NCI-H2227 (cell line): ENCODE results near the gene DNAJB12.
"Not testable (repeated sequence)": the region's sequence is repeated elsewhere in the genome, so short reads cannot be mapped to it uniquely, and the experiment has no call there.

ENCODE experiments used
- DNase-seq: peaks from one replicate; lab custom pipeline; 2025; ENCODE audit not compliant: unreplicated experiment; lab: John Stamatoyannopoulos, UW

The DNAJB12 gene

GRCh38 chr10:72297281-72297804 lies 57.4 kb downstream of the DNAJB12 start:
- DNase-seq = no peak

- DNase-seq = not testable (repeated sequence)
Measured at GRCh38 chr10:72296829-72297280, 57.9 kb downstream of the DNAJB12 start.

- DNase-seq = no peak
Measured at GRCh38 chr10:72295330-72295910, 59.3 kb downstream of the DNAJB12 start.

- DNase-seq = no peak
Measured at GRCh38 chr10:72292223-72292691, 62.5 kb downstream of the DNAJB12 start.

- DNase-seq = no peak
Measured at GRCh38 chr10:72291019-72291532, 63.6 kb downstream of the DNAJB12 start.

GRCh38 chr10:72285972-72286521 lies 68.7 kb downstream of the DNAJB12 start:
- no peak for DNase-seq

- DNase-seq = no peak
Measured at GRCh38 chr10:72283131-72283530, 71.6 kb downstream of the DNAJB12 start.
